ENCODE results near the gene CFAP298. TPM values are rescaled to one million over a fixed set of nuclear protein-coding genes. Genes with fewer than 3 reads are reported as not detected.

The CFAP298 gene
- total and polyA plus RNA-seq, 10 of the 15 experiments (the other 5 are each of a cell fraction or from before 2014, with no cell fraction given), result 9.5 to 79.1 (median 30.2) TPM

DNA sequence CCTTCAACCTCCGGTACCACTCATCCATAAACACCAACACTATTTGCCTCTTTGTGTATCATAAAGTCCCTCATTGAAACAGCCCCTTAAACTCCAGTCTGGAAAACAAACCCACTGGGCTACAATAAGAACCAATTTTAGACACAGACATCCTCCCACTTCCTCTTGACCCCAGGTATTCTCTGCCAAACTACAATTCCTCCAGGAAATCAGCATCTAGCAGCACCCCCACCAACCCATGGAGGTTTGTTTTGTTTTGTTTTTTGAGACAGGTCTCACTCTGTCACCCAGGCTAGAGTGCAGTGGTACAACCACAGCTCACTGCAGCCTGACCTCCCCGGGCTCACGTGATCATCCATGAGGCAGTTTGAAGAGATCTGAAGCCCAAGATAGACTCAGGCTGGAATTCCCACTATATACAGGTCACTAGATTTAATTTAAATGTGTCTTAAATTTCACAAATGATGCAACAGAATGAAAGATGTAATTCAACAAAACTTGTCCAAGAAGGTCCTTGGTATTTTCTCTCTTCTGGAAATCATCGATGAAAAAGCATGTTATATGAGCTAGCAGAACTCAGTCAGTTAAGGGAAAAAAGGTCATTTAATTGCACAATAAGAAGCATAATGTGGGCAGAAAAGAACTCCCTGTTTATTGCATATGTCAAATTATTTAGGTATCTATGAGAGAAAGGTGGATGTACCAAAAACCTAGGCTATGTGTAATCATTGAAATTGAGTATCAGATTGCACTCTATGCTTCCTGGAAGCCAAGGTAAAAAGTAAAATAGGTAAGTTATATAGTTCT lies 57.1 kb downstream of the CFAP298 start:
- H3K4me3 ChIP-seq, result no peak overlapping the region
- BruUV-seq (replicated peaks), result no TSS peak
- ATAC-seq (no peak), FAIRE-seq (no peak), DNase-seq (ENCODE audit: low read depth, low spot score) (no peak)
- ChIA-PET CTCF (interaction anchor here (0.7 kb wide), 1 partner anchor 9 kb away, joined by 3 read pairs; no protein-coding TSS in a partner anchor), SMC1A (ENCODE audit: uncharacterized antibody, unreplicated experiment) (no interaction called here), RAD21 (ENCODE audit: unreplicated experiment) (no interaction called here), POLR2A (no interaction called here)
- no peaks in the 10 kb centered on the region for H3K36me3 ChIP-seq (ENCODE audit: control insufficient read depth in 2 of 2, insufficient read depth in 2 of 2, low read length in 1 of 2)
- H4K20me1 ChIP-seq (ENCODE audit: control insufficient read depth, insufficient read depth), result no peaks in the 10 kb centered on the region
- in situ Hi-C loops (cut with MboI), result no loop called here
- H3K9me3 ChIP-seq (replicated peaks; ENCODE audit: control insufficient read depth, insufficient read depth, low read length), result no peaks in the 10 kb centered on the region
- no peaks in the 10 kb centered on the region for H3K4me1 ChIP-seq (ENCODE audit: control insufficient read depth, insufficient read depth, low read length)
- no peaks in the 10 kb centered on the region for H3K27me3 ChIP-seq (replicated peaks in 1 of 2; ENCODE audit: control insufficient read depth in 2 of 2, insufficient read depth in 2 of 2, low read length in 1 of 2)
- 52% methylated on average over 4 of the region's 4 CpGs for whole genome bisulfite sequencing (ENCODE audit: insufficient coverage, insufficient replicate concordance, low lambda C conversion rate, missing lambda C conversion rate)
- no peaks in the 10 kb centered on the region for H3K79me2 ChIP-seq (ENCODE audit: control insufficient read depth, insufficient read depth, low read length)
- H2AFZ ChIP-seq (ENCODE audit: control insufficient read depth, low read depth, low read length), result no peak overlapping the region
- intact Hi-C loops (cut with micrococcal nuclease; ENCODE audit: unreplicated experiment), result no loop called here
- TF ChIP-seq SUPT20H (IDR thresholded peaks at IDR 0.05; ENCODE audit: borderline replicate concordance, control insufficient read depth, low read depth, low read length) (no peak), RELA (IDR thresholded peaks at IDR 0.05; ENCODE audit: borderline replicate concordance, partially characterized antibody) (no peak), ATF7 (IDR thresholded peaks at IDR 0.05; ENCODE audit: low read depth) (no peak), ESRRA (IDR thresholded peaks at IDR 0.05; ENCODE audit: low read length) (no peak), CEBPZ (IDR thresholded peaks at IDR 0.05; ENCODE audit: low read depth, low read length) (no peak), CBX5 (IDR thresholded peaks at IDR 0.05; ENCODE audit: low read depth) (no peak), FOS (IDR thresholded peaks at IDR 0.05; ENCODE audit: borderline replicate concordance, extremely low read depth, insufficient read length) (no peak), STAT3 (IDR thresholded peaks at IDR 0.05; ENCODE audit: low read depth, low read length) (no peak), IRF4 (IDR thresholded peaks at IDR 0.05; ENCODE audit: low read depth, low read length) (no peak)
- H3K9ac ChIP-seq (ENCODE audit: control insufficient read depth, insufficient read depth, low read length), result no peak overlapping the region
- H3K4me2 ChIP-seq (ENCODE audit: control insufficient read depth, insufficient read depth), result no peak overlapping the region
- H3K27ac ChIP-seq (ENCODE audit: control insufficient read depth, insufficient read depth), result no peak overlapping the region
